Hair follicular keratinocyte (primary cell): ENCODE measurements around the gene OR51I2. TPM values are rescaled to one million over a fixed set of nuclear protein-coding genes. Genes with fewer than 3 reads are reported as not detected.

Experiments used
- total RNA-seq: library from RNA; depleted of rRNA; stranded (reverse); fragments of >200 nt; gene quantifications from 2 replicates; pipeline ENCODE4 v1.2.3, GENCODE V29; 2015

OR51I2 gene, protein sequence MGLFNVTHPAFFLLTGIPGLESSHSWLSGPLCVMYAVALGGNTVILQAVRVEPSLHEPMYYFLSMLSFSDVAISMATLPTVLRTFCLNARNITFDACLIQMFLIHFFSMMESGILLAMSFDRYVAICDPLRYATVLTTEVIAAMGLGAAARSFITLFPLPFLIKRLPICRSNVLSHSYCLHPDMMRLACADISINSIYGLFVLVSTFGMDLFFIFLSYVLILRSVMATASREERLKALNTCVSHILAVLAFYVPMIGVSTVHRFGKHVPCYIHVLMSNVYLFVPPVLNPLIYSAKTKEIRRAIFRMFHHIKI
- total RNA-seq, result not detected in 2 replicates

DNA sequence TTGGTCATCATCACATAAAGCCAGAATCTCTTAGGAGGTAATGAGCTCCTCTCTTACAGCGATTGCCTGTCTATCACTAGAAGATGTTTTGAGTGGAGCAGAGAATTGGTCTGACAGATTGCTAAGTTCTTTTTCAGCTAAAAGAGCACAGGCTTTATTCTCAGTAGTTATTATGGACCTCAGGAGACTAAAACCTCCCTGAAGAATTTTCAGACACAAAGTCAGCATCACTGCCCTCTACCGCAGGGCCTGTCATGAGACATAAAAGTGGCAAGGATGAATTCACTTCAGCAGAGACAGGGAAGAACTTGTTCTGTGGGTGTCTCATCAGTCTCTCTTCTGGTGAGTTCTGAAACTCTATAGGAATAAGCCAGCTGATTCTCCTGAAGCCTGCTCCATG lies at the start of gene OR51I2:
Gene OR51I2, plus strand, starts transcription at position 301 of the 400 bp plus-strand sequence. CDS start 4,166 bp downstream, outside the sequence.

DNA sequence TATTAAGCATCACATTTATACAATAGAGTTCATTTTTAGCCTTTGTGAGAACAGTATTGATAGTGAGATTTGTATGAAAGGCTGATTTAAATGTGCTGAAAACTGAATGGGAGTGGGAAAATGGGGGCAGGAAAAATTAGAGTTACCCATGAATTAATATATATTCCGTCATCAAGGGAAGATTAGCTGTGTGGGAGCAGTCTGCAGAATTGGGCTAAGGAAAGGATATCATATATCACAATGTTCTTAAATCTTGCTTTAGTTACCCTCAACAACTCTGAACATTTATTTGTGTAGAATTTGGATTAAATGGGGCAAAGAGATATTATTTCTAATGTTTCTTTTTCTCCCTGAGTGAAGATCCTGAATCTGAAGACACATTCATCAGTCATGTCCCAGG lies 27.3 kb upstream of the OR51I2 start, which contains the start of gene OR51Q1:
Gene OR51Q1, plus strand, starts transcription at position 301 of the 400 bp plus-strand sequence. Its CDS starts 90 bp downstream, at position 391.

DNA sequence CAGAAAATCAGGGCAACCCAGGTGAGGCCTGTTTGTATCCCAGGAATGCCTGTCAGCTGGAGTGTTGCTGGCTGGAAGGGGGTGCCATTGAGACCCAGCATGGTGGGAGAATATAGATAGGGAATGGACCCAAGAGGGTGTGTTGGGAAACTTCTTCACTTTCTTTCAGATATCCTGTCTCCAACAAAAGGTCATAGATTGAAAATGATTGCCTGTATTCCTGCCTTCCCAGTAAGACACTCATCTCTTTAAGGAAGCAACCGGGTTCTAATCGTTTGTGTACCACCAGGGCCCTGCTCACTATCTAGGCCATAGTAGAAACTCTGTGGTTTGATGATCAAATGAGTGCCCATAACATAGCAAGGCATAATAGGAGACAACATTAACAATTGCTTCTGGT lies 7.7 kb upstream of the OR51I2 start, which contains the start of gene OR51I1:
Gene OR51I1, minus strand, starts transcription at position 101 of the 400 bp plus-strand sequence. Its CDS starts 0 bp downstream, at position 101.

DNA sequence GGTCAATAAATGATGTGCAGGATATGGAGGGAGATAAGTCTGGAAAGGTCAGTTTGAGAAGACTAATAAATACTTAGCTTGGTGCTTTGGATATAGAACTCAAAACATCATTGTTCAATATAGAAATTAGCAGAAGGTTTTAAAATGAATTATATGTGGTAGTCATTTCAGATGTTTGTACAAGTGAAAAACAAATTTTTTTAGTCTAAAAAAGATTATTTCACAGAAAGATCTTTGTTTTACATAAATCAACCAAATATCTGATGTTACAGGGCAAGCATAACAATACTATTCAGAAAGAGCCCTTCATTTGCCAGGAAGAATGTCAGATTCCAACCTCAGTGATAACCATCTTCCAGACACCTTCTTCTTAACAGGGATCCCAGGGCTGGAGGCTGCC lies 39.3 kb downstream of the OR51I2 start, which contains the start of gene OR52D1:
Gene OR52D1, plus strand, starts transcription at position 301 of the 400 bp plus-strand sequence. Its CDS starts 22 bp downstream, at position 323.

Other genes starting within 250 kb of the OR51I2 start
- gene OR51V1, start 248.6 kb upstream of the OR51I2 start, total RNA-seq, result not detected in 2 replicates
- gene HBB, start 222.3 kb upstream of the OR51I2 start, total RNA-seq, result not detected in 2 replicates
- not detected in 2 replicates for gene HBD, start 214.8 kb upstream of the OR51I2 start, total RNA-seq
- gene HBG1, start 199.5 kb upstream of the OR51I2 start, total RNA-seq, result not detected in 2 replicates
- gene HBG2, start 194.5 kb upstream of the OR51I2 start, total RNA-seq, result not detected in 2 replicates
- gene HBE1, start 179.4 kb upstream of the OR51I2 start, total RNA-seq, result not detected in 2 replicates
- gene OR51B4, start 147.4 kb upstream of the OR51I2 start, total RNA-seq, result not detected in 2 replicates
- not detected in 2 replicates for gene OR51B2, start 125.0 kb upstream of the OR51I2 start, total RNA-seq
- not detected in 2 replicates for gene OR51B5, start 105.8 kb upstream of the OR51I2 start, total RNA-seq
- not detected in 2 replicates for gene OR51B6, start 97.8 kb upstream of the OR51I2 start, total RNA-seq
- not detected in 2 replicates for gene OR51M1, start 65.5 kb upstream of the OR51I2 start, total RNA-seq
- not detected in 2 replicates for gene OR51Q1, start 27.2 kb upstream of the OR51I2 start, total RNA-seq
- gene OR51I1, start 7.8 kb upstream of the OR51I2 start, total RNA-seq, result not detected in 2 replicates
- not detected in 2 replicates for gene OR52D1, start 39.4 kb downstream of the OR51I2 start, total RNA-seq
- gene UBQLN3, start 60.6 kb downstream of the OR51I2 start, total RNA-seq, result not detected in 2 replicates
- gene UBQLNL, start 67.4 kb downstream of the OR51I2 start, total RNA-seq, result not detected in 2 replicates
- not detected in 2 replicates for gene OR52H1, start 99.2 kb downstream of the OR51I2 start, total RNA-seq
- not detected in 2 replicates for gene OR52B6, start 131.6 kb downstream of the OR51I2 start, total RNA-seq
- 2.7 and 2.8 TPM in 2 replicates for gene TRIM6, start 147.3 kb downstream of the OR51I2 start, total RNA-seq
- gene TRIM34, start 175.7 kb downstream of the OR51I2 start, total RNA-seq, result 4.9 and 6.5 TPM in 2 replicates
- 27.4 and 31.2 TPM in 2 replicates for gene TRIM5, start 235.8 kb downstream of the OR51I2 start, total RNA-seq
- 18.9 and 41.5 TPM in 2 replicates for gene TRIM22, start 240.5 kb downstream of the OR51I2 start, total RNA-seq